GM19328 (cell line): ENCODE measurements around the gene PFKP.

Experiments
- ATAC-seq: cut with Tn5 transposase; IDR thresholded peaks from one replicate; pipeline ENCODE4 v1.9.1; 2021; ENCODE audit warnings: mild to moderate bottlenecking, moderate library complexity; ENCODE audit not compliant: unreplicated experiment

The PFKP gene

DNA sequence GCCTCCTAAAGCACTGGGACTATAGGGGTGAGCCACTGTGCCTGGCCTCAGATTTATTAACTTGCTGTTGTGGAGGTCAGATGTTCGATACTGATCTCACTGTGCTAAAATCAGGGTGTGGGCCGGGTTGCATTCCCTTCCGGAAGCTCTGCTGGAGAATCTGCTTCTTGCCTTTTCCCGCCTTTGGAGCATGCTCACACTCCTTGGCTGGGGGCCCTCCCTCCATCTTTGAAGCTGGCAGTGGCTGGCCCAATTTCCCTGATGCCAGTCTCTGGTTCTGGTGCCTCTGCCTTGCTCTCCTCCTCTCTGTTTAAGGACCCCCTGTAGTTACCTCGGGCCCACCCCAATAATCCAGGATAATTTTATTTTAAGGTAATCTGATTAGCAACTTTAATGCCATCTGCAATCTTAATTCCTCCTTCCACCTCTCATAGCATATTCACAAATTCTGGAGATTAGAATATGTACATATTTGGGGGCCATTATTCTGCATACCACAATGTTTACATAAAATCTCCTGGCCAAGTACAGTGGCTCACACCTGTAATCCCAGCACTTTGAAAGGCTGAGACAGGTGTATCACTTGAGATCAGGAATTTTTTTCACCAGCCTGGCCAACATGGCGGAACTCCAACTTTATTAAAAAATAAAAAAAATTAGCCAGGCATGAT lies 113.1 kb downstream of the PFKP start:
- no peak for ATAC-seq

DNA sequence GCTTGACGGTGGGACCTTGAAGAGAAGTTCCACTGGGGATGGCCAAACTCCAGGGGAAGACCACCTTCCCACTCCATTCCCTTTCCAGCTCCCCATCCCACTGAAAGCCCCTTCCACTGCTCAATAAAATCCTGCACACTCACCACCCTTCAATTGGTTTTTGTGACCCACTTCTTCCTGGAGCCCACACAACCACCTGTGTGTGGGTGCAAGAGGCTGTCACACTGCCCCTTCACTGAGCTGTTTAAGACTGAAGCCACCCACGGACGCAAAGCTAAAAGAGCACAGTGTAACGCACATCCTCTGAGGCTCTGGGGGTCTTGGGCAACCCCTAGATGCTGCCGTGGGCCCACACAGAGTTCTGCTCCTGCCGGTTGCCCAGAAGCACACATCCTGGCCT lies 118.0 kb downstream of the PFKP start:
- ATAC-seq: no peak

DNA sequence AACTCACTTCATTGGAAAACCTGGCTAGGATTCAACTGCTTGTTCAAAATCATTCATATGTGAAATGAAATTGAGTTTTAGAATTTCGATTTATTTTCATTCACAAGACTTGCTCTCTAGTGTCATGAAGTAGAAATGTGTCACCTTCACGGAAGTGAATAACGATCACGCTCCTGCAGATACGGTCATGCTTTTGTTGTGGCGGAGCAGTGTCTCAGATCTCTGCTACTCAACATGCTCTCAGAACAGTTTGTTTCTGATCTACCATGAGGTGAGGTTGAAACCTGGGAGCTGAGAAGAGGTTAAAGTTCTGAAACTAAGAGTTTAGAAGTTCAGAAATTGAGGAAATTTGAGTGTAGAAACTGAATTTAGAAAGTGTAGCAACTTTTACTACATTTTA lies 119.0 kb downstream of the PFKP start:
- ATAC-seq: no peak
